Measurements from ENCODE around the gene NELFB.
"Not testable (repeated sequence)": the region's sequence is repeated elsewhere in the genome, so short reads cannot be mapped to it uniquely, and the experiment has no call there.

NELFB gene

GRCh38 chr9:137247916-137248175 lies 7.3 kb upstream of the NELFB start:
- DNase-seq: no peak

GRCh38 chr9:137250329-137251193 lies 4.6 kb upstream of the NELFB start:
- no peak for DNase-seq

- no peak for DNase-seq
These were observed 4.0 kb upstream of the NELFB start, which contains the start of gene STPG3 for GRCh38 chr9:137251194-137251461. Gene STPG3 (plus strand): TSS chr9:137251286. CDS start chr9:137251287, 1 bp downstream.

GRCh38 chr9:137251490-137252268 lies 3.4 kb upstream of the NELFB start:
- DNase-seq: no peak

GRCh38 chr9:137252555-137253506 lies 2.3 kb upstream of the NELFB start:
- no peak for DNase-seq

GRCh38 chr9:137253717-137254623 lies 1.2 kb upstream of the NELFB start:
- DNase-seq: no peak

GRCh38 chr9:137255448-137256114 lies 454 bp downstream of the NELFB start:
- DNase-seq: no peak

- no peak for DNase-seq
These were observed 1.2 kb downstream of the NELFB start for GRCh38 chr9:137256362-137256761.

- no peak for DNase-seq
These were observed 1.7 kb downstream of the NELFB start for GRCh38 chr9:137256856-137257255.

- DNase-seq: not testable (repeated sequence)
These were observed 7.2 kb downstream of the NELFB start for GRCh38 chr9:137262173-137262908.

- no peak for DNase-seq
These were observed 7.8 kb downstream of the NELFB start for GRCh38 chr9:137262909-137263285.

- no peak for DNase-seq
These were observed 8.4 kb downstream of the NELFB start for GRCh38 chr9:137263506-137263905.

GRCh38 chr9:137264067-137264466 lies 8.9 kb downstream of the NELFB start:
- DNase-seq: no peak

- DNase-seq: no peak
These were observed 10.5 kb downstream of the NELFB start for GRCh38 chr9:137265496-137266161.

- DNase-seq: no peak
These were observed 11.0 kb downstream of the NELFB start for GRCh38 chr9:137266162-137266527.

GRCh38 chr9:137266585-137267453 lies 11.7 kb downstream of the NELFB start:
- DNase-seq: no peak

- no peak for DNase-seq
These were observed 12.8 kb downstream of the NELFB start for GRCh38 chr9:137267933-137268355.

GRCh38 chr9:137268538-137269201 lies 13.5 kb downstream of the NELFB start:
- no peak for DNase-seq

All from CD4-positive, alpha-beta T cell treated with Interleukin-21 for 1 hour (primary cell).